ENCODE data around the gene PASK. TPM values are rescaled to one million over a fixed set of nuclear protein-coding genes. Genes with fewer than 3 reads are reported as not detected.

The PASK gene
- total and polyA plus RNA-seq, 9 of the 15 experiments (the other 6 are each of a cell fraction or from before 2014, with no cell fraction given): 1.5 to 30.3 (median 9.9) TPM

DNA sequence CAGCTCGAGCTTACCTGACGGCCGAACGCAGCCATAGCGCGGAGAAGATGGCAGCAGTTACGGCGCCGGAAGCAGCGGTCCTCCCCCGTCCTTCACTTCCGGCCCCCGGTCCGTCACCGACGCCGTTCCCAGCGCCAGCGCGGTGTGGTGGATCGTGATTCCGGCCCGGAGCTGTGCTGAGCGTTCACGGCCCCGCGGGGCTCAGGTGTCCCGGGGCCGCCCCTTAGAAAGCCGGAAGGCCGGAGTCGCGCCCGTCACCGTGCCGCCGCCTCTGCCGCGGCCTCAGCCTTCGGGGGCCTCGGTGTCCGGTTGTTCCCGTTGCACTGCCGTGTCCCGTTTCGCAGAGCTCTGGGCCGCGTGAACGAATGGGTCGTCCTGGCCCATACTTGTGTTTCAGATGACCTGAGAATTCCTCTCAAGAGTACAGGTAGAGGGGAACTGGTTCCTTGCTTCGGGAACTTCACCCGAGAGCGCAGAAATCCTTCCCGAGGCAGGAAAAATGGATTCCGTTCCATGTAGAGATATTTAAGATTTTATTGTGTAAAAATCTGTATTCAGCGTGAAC, 47.0 kb downstream of the PASK start, which contains the start of gene MTERF4:
TSS of gene MTERF4 (minus strand) at position 49 of the 565 bp plus-strand sequence. CDS start at position 35, 14 bp downstream.
- peak within 1 kb of the TSS; percentile 94 for H2AFZ ChIP-seq (ENCODE audit: low read depth, low read length)
- peak within 1 kb of the TSS; percentile 88 for H3K4me3 ChIP-seq
- no peaks in the 10 kb centered on the region for H3K27me3 ChIP-seq (ENCODE audit: control insufficient read depth in 2 of 2, insufficient read depth in 2 of 2, low read length in 2 of 2)
- H3K9me1 ChIP-seq (ENCODE audit: control insufficient read depth, insufficient read depth, low read length): no peaks in the 10 kb centered on the region
- peak within 1 kb of the TSS; percentile 91 for H3K4me2 ChIP-seq (ENCODE audit: insufficient read depth, low read length)
- intact Hi-C loops (cut with micrococcal nuclease): no loop called here
- ChIA-PET CTCF (ENCODE audit: low intra/inter-chr PET ratio) (no interaction called here), POLR2A (interaction anchor here (0.6 to 2.1 kb wide), 5 partner anchors 8 to 213 kb away, joined by 3 to 8 read pairs (median 5); partner anchors contain the start of gene PPP1R7)
- ATAC-seq (peak; percentile 99), FAIRE-seq (peak; percentile 37), DNase-seq (ENCODE audit: extremely low read depth in 1 of 4, low spot score in 3 of 4) (peak; percentile 83 to 87 (median 84))
- peaks cover 0 to 8% of the 10 kb centered on the region in 2 experiments; a peak in 2 of 5 replicates for H3K4me1 ChIP-seq (replicated peaks in 1 of 2; ENCODE audit: control insufficient read depth in 2 of 2, insufficient read depth in 2 of 2, low read length in 2 of 2)
- in situ Hi-C loops (cut with MboI): no loop called here
- WGBS (ENCODE audit: insufficient coverage, low coverage, missing lambda C conversion rate): 1% methylated on average over 16 of the region's 56 CpGs
- peaks cover 42% of the 10 kb centered on the region for H3K79me2 ChIP-seq (ENCODE audit: control insufficient read depth, insufficient read depth, low read length)
- H3K36me3 ChIP-seq (ENCODE audit: control insufficient read depth, insufficient read depth, low read length): peaks cover 27% of the 10 kb centered on the region; the same call in 2 of the 3 replicates
- H3K9me3 ChIP-seq (replicated peaks; ENCODE audit: control insufficient read depth, insufficient read depth, low read depth, low read length): no peaks in the 10 kb centered on the region
- H4K20me1 ChIP-seq (replicated peaks; ENCODE audit: control insufficient read depth, insufficient read depth, low read length): no peaks in the 10 kb centered on the region
- peak within 1 kb of the TSS; percentile 87 for H3K27ac ChIP-seq (ENCODE audit: extremely low read depth, low read depth, low read length)
- H3K9ac ChIP-seq (ENCODE audit: insufficient read depth in 1 of 2, low read depth in 2 of 2, low read length in 2 of 2): peak within 1 kb of the TSS; percentile 96 to 97
- BruUV-seq (replicated peaks): TSS peak; percentile 93
- TF ChIP-seq ZNF583 (CRISPR knock-in tag; IDR thresholded peaks at IDR 0.05) (no peak), ELF2 (CRISPR knock-in tag; IDR thresholded peaks at IDR 0.05) (peak; percentile 75), SRSF9 (IDR thresholded peaks at IDR 0.05; ENCODE audit: borderline replicate concordance, low read depth, low read length) (no peak), PHB (CRISPR knock-in tag; IDR thresholded peaks at IDR 0.05) (no peak), C11orf30 (IDR thresholded peaks at IDR 0.05; ENCODE audit: low read depth) (peak; percentile 98), CEBPB (tag; IDR thresholded peaks at IDR 0.05) (no peak), TFAM (CRISPR knock-in tag; conservative IDR thresholded peaks at IDR 0.05) (no peak), PTBP1 (IDR thresholded peaks at IDR 0.05; ENCODE audit: low read depth, low read length) (no peak), ZNF311 (CRISPR knock-in tag; IDR thresholded peaks at IDR 0.05) (no peak), HCFC1 (IDR thresholded peaks at IDR 0.05; ENCODE audit: low read depth, low read length) (peak; percentile 87), ELF1 (tag; IDR thresholded peaks at IDR 0.05) (peak; percentile 84), XRCC3 (IDR thresholded peaks at IDR 0.05) (no peak), RAD21 (CRISPR knock-in tag; conservative IDR thresholded peaks at IDR 0.05 in 1 of 2, IDR thresholded peaks at IDR 0.05 in 1 of 2) (no peak), ZNF3 (CRISPR knock-in tag; IDR thresholded peaks at IDR 0.05) (no peak)
- TF ChIP-seq, protein P1, sequence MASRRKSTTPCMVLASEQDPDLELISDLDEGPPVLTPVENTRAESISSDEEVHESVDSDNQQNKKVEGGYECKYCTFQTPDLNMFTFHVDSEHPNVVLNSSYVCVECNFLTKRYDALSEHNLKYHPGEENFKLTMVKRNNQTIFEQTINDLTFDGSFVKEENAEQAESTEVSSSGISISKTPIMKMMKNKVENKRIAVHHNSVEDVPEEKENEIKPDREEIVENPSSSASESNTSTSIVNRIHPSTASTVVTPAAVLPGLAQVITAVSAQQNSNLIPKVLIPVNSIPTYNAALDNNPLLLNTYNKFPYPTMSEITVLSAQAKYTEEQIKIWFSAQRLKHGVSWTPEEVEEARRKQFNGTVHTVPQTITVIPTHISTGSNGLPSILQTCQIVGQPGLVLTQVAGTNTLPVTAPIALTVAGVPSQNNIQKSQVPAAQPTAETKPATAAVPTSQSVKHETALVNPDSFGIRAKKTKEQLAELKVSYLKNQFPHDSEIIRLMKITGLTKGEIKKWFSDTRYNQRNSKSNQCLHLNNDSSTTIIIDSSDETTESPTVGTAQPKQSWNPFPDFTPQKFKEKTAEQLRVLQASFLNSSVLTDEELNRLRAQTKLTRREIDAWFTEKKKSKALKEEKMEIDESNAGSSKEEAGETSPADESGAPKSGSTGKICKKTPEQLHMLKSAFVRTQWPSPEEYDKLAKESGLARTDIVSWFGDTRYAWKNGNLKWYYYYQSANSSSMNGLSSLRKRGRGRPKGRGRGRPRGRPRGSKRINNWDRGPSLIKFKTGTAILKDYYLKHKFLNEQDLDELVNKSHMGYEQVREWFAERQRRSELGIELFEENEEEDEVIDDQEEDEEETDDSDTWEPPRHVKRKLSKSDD (conservative IDR thresholded peaks at IDR 0.05; ENCODE audit: low read length): no peak; the same call in 1 of the 2 replicates
- TF ChIP-seq, protein P2, sequence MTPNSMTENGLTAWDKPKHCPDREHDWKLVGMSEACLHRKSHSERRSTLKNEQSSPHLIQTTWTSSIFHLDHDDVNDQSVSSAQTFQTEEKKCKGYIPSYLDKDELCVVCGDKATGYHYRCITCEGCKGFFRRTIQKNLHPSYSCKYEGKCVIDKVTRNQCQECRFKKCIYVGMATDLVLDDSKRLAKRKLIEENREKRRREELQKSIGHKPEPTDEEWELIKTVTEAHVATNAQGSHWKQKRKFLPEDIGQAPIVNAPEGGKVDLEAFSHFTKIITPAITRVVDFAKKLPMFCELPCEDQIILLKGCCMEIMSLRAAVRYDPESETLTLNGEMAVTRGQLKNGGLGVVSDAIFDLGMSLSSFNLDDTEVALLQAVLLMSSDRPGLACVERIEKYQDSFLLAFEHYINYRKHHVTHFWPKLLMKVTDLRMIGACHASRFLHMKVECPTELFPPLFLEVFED (CRISPR knock-in tag; conservative IDR thresholded peaks at IDR 0.05): no peak
- TF ChIP-seq, protein P3, sequence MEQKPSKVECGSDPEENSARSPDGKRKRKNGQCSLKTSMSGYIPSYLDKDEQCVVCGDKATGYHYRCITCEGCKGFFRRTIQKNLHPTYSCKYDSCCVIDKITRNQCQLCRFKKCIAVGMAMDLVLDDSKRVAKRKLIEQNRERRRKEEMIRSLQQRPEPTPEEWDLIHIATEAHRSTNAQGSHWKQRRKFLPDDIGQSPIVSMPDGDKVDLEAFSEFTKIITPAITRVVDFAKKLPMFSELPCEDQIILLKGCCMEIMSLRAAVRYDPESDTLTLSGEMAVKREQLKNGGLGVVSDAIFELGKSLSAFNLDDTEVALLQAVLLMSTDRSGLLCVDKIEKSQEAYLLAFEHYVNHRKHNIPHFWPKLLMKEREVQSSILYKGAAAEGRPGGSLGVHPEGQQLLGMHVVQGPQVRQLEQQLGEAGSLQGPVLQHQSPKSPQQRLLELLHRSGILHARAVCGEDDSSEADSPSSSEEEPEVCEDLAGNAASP (IDR thresholded peaks at IDR 0.05): no peak
- TF ChIP-seq, protein P4, sequence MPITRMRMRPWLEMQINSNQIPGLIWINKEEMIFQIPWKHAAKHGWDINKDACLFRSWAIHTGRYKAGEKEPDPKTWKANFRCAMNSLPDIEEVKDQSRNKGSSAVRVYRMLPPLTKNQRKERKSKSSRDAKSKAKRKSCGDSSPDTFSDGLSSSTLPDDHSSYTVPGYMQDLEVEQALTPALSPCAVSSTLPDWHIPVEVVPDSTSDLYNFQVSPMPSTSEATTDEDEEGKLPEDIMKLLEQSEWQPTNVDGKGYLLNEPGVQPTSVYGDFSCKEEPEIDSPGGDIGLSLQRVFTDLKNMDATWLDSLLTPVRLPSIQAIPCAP (CRISPR knock-in tag; IDR thresholded peaks at IDR 0.05; ENCODE audit: borderline replicate concordance): no peak
